Measurements from ENCODE around the gene SYDE1.

DNA sequence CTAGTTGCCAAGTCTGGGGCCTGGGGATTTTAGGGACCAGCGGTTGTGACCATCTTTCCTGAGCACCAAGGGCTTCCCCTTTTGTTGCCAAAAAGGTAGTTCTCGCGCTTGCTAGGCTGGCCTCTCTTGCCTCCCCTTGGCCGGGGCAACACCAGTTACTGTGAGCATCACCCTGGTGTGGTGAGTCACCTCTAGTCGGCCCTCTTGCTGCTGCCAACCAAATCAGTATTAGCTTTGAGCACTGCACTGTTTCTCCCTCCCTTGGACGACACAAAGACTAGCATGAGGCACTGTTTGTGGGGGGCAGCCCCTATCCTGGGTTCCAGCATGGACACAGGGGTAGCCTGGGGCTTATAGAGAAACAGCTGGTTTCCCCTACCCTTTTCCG is 6.9 kb downstream of the SYDE1 start:
- no peak for TF ChIP-seq CTCF (IDR thresholded peaks at IDR 0.05)
- TF ChIP-seq ZNF416 (CRISPR knock-in tag; IDR thresholded peaks at IDR 0.05) = no peak
- TF ChIP-seq ESRRA (CRISPR knock-in tag; IDR thresholded peaks at IDR 0.05; ENCODE audit: borderline replicate concordance) = no peak
- no peak for TF ChIP-seq JUN (CRISPR knock-in tag; IDR thresholded peaks at IDR 0.05)
- TF ChIP-seq GRHL2 (CRISPR knock-in tag; IDR thresholded peaks at IDR 0.05; ENCODE audit: insufficient replicate concordance, severe bottlenecking) = no peak
- TF ChIP-seq ELF4 (CRISPR knock-in tag; IDR thresholded peaks at IDR 0.05; ENCODE audit: low read depth) = no peak
- no peak for TF ChIP-seq TP53 (CRISPR knock-in tag; IDR thresholded peaks at IDR 0.05)
- no peak for TF ChIP-seq ATF2 (CRISPR knock-in tag; IDR thresholded peaks at IDR 0.05; ENCODE audit: borderline replicate concordance, low read depth)
- no peak for TF ChIP-seq E2F5 (CRISPR knock-in tag; IDR thresholded peaks at IDR 0.05)
- no peak for TF ChIP-seq ZNF121 (CRISPR knock-in tag; IDR thresholded peaks at IDR 0.05)
